ENCODE data around the gene HIVEP1.
"Not testable (repeated sequence)": the region's sequence is repeated elsewhere in the genome, so short reads cannot be mapped to it uniquely, and the experiment has no call there.

HIVEP1 gene

GRCh38 chr6:12090714-12091113 is 78.6 kb downstream of the HIVEP1 start:
- no peak for DNase-seq

- no peak for DNase-seq
Measured at GRCh38 chr6:12092762-12093161, 80.7 kb downstream of the HIVEP1 start.

- DNase-seq = no peak
Measured at GRCh38 chr6:12094689-12095088, 82.6 kb downstream of the HIVEP1 start.

GRCh38 chr6:12096342-12096741 is 84.2 kb downstream of the HIVEP1 start:
- DNase-seq = no peak

GRCh38 chr6:12097791-12098190 is 85.7 kb downstream of the HIVEP1 start:
- DNase-seq = no peak

GRCh38 chr6:12099623-12100338 is 87.7 kb downstream of the HIVEP1 start:
- DNase-seq = no peak

- no peak for DNase-seq
Measured at GRCh38 chr6:12101048-12101447, 88.9 kb downstream of the HIVEP1 start.

GRCh38 chr6:12101653-12102312 is 89.7 kb downstream of the HIVEP1 start:
- DNase-seq = no peak

GRCh38 chr6:12102350-12102749 is 90.2 kb downstream of the HIVEP1 start:
- DNase-seq = no peak

- DNase-seq = no peak
Measured at GRCh38 chr6:12103158-12103557, 91.0 kb downstream of the HIVEP1 start.

- no peak for DNase-seq
Measured at GRCh38 chr6:12105271-12105670, 93.2 kb downstream of the HIVEP1 start.

GRCh38 chr6:12108376-12108775 is 96.3 kb downstream of the HIVEP1 start:
- DNase-seq = not testable (repeated sequence)

- no peak for DNase-seq
Measured at GRCh38 chr6:12110523-12111362, 98.6 kb downstream of the HIVEP1 start.

GRCh38 chr6:12111363-12111670 is 99.2 kb downstream of the HIVEP1 start:
- no peak for DNase-seq

- DNase-seq = no peak
Measured at GRCh38 chr6:12112540-12113189, 100.6 kb downstream of the HIVEP1 start.

- DNase-seq = no peak
Measured at GRCh38 chr6:12113190-12113577, 101.1 kb downstream of the HIVEP1 start.

GRCh38 chr6:12114055-12114503 is 102.0 kb downstream of the HIVEP1 start:
- no peak for DNase-seq

- DNase-seq = no peak
Measured at GRCh38 chr6:12115001-12115400, 102.9 kb downstream of the HIVEP1 start.

- no peak for DNase-seq
Measured at GRCh38 chr6:12115492-12115891, 103.4 kb downstream of the HIVEP1 start.

GRCh38 chr6:12116264-12116800 is 104.2 kb downstream of the HIVEP1 start:
- no peak for DNase-seq

- DNase-seq = no peak
Measured at GRCh38 chr6:12116978-12117377, 104.9 kb downstream of the HIVEP1 start.

- DNase-seq = no peak
Measured at GRCh38 chr6:12118607-12119006, 106.5 kb downstream of the HIVEP1 start.

- DNase-seq = no peak
Measured at GRCh38 chr6:12119085-12119588, 107.0 kb downstream of the HIVEP1 start.
